ENCODE data around the gene EPB41.
A peak's percentile ranks its signal among the peaks of the same experiment; 100 is the strongest.
"Not testable (repeated sequence)": the region's sequence is repeated elsewhere in the genome, so short reads cannot be mapped to it uniquely, and the experiment has no call there.

EPB41 gene

DNA sequence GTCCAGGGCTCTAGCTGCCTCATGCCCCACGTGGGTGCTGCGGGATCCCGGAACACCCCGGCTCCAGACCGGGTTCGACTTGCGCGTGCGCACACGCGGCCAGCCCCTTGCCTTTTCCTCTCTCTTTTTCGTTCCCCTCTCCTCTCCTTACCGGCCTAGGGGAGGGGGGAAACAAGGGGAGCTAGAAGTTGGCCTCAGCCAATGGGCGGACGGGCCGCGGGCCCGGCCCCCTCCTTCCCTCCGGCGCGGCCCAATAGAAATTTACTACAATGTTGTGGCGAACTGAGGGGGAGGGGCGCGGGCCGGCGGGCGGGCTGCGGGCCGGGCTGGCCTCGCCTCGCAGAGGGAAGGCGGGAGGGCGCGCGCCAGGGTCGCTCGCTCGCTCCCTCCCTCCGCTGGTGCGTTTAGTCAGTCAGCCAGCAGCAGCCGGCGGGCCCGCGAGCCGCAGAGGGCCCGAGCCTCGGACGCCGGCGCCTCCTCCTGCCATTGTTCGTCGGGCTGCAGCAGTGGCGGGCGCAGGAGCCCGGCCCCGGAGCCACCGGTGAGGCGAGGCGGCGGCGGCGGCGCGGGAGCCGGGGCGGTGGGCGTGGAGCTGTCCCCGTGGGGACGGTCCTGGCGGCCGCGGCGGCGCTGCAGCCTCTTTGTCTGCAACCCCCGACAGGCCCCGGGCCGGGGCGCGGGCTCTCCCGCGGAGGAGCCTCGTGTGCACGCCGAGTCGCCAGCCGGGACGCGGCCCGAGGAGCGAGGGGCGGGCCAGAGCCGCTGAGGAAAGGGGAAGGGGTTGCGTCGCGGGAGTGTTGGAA, at the start of gene EPB41:
Gene EPB41, plus strand, starts transcription at position 342 of the 803 bp plus-strand sequence. CDS start 72,869 bp downstream, outside the sequence.
- in situ Hi-C loops (cut with MboI; ENCODE audit: low pct_unique_long_range_greater_than_20kb, low sequenced_read_pairs, unreplicated experiment): no loop called here
- DNase-seq (ENCODE audit: low spot score): peak; percentile 97
- no peak for TF ChIP-seq CTCF (IDR thresholded peaks at IDR 0.05; ENCODE audit: extremely low read depth, insufficient read depth, missing control alignments)

- DNase-seq (ENCODE audit: low spot score): no peak
- in situ Hi-C loops (cut with MboI; ENCODE audit: low pct_unique_long_range_greater_than_20kb, low sequenced_read_pairs, unreplicated experiment): no loop called here
- no peak for TF ChIP-seq CTCF (IDR thresholded peaks at IDR 0.05; ENCODE audit: extremely low read depth, insufficient read depth, missing control alignments)
Observed at GRCh38 chr1:28864695-28865094, 49.7 kb upstream of the EPB41 start.

- in situ Hi-C loops (cut with MboI; ENCODE audit: low pct_unique_long_range_greater_than_20kb, low sequenced_read_pairs, unreplicated experiment): no loop called here
- no peak for TF ChIP-seq CTCF (IDR thresholded peaks at IDR 0.05; ENCODE audit: extremely low read depth, insufficient read depth, missing control alignments)
- no peak for DNase-seq (ENCODE audit: low spot score)
Observed at GRCh38 chr1:28865997-28866650, 48.2 kb upstream of the EPB41 start.

DNA sequence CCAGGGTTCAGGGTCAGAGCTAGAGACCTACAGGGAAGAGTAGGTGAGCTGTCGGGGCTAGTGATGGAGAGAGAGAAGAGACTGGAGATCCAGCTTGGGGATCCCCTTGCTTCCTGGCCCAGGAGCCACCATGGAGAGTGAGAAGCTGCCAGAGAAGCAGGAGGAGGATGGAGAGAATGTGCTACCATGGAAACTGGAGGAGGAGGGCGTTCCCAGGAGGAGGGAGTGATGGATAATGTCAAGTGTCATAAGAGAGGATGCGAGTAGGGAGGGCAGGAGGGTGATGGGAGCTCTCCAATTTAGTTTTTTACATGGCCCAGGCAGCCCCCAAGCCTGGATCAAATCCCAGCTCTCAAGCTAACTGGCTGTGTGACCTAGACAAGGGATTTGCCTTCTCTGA, 46.5 kb upstream of the EPB41 start:
- in situ Hi-C loops (cut with MboI; ENCODE audit: low pct_unique_long_range_greater_than_20kb, low sequenced_read_pairs, unreplicated experiment): no loop called here
- no peak for DNase-seq (ENCODE audit: low spot score)
- TF ChIP-seq CTCF (IDR thresholded peaks at IDR 0.05; ENCODE audit: extremely low read depth, insufficient read depth, missing control alignments): no peak

- TF ChIP-seq CTCF (IDR thresholded peaks at IDR 0.05; ENCODE audit: extremely low read depth, insufficient read depth, missing control alignments): no peak
- in situ Hi-C loops (cut with MboI; ENCODE audit: low pct_unique_long_range_greater_than_20kb, low sequenced_read_pairs, unreplicated experiment): loop anchor here (10.0 kb wide), 2 partner anchors 85 to 225 kb away; partner anchors contain the start of genes RNU11 and TAF12
- no peak for DNase-seq (ENCODE audit: low spot score)
Observed at GRCh38 chr1:28869952-28870351, 44.4 kb upstream of the EPB41 start.

GRCh38 chr1:28871631-28872401, 42.6 kb upstream of the EPB41 start:
- DNase-seq (ENCODE audit: low spot score): no peak
- in situ Hi-C loops (cut with MboI; ENCODE audit: low pct_unique_long_range_greater_than_20kb, low sequenced_read_pairs, unreplicated experiment): loop anchor here (10.0 kb wide), 2 partner anchors 87 to 227 kb away; partner anchors contain the start of genes RNU11 and TAF12
- no peak for TF ChIP-seq CTCF (IDR thresholded peaks at IDR 0.05; ENCODE audit: extremely low read depth, insufficient read depth, missing control alignments)

DNA sequence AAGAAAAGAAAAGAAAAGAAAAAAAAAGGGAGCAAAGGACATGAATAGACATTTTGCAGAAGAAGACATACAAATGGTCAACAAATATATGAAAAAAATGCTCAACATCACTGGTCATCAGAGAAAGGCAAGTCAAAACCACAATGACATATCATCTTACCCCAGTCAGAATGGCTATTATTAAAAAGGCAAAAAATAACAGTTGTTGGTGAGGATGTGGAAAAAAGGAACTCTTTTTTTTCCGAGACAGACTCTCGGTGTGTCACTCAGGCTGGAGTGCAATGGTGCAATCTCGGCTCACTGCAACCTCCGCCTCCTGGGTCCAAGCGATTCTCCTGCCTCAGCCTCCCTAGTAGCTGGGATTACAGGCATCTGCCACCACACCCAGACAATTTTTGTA, 39.2 kb upstream of the EPB41 start:
- in situ Hi-C loops (cut with MboI; ENCODE audit: low pct_unique_long_range_greater_than_20kb, low sequenced_read_pairs, unreplicated experiment): loop anchor here (10.0 kb wide), 2 partner anchors 90 to 230 kb away; partner anchors contain the start of genes RNU11 and TAF12
- not testable (repeated sequence) for DNase-seq (ENCODE audit: low spot score)
